Measurements from ENCODE around the gene PP2D1.
"Not testable (repeated sequence)": the region's sequence is repeated elsewhere in the genome, so short reads cannot be mapped to it uniquely, and the experiment has no call there.

Gene PP2D1

DNA sequence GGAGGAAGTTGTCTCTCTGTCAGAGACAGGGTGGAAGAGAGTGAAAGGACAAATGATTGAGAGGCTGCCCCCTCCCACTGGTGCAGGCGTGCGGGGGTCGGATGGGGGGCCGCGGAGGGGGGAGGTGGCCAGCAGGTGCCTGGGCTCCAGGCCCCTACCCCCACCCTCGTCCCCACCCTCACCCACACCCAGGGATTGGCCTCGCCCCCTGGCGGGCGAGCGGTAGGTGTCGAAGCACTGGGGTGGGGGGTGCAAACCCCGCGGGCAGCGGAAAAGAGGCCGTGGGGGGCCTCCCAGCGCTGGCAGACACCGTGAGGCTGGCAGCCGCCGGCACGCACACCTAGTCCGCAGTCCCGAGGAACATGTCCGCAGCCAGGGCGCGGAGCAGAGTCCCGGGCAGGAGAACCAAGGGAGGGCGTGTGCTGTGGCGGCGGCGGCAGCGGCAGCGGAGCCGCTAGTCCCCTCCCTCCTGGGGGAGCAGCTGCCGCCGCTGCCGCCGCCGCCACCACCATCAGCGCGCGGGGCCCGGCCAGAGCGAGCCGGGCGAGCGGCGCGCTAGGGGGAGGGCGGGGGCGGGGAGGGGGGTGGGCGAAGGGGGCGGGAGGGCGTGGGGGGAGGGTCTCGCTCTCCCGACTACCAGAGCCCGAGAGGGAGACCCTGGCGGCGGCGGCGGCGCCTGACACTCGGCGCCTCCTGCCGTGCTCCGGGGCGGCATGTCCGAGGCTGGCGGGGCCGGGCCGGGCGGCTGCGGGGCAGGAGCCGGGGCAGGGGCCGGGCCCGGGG is 27.9 kb upstream of the PP2D1 start, which contains the start of gene KAT2B:
Gene KAT2B (plus strand): TSS at position 682 of the 783 bp plus-strand sequence. CDS start 32 bp downstream, at position 714.
- DNase-seq: peak; percentile 2

GRCh38 chr3:20039466-20039764 is 27.4 kb upstream of the PP2D1 start:
- no peak for DNase-seq

- DNase-seq: no peak
These were observed 26.8 kb upstream of the PP2D1 start for GRCh38 chr3:20038699-20039465.

DNA sequence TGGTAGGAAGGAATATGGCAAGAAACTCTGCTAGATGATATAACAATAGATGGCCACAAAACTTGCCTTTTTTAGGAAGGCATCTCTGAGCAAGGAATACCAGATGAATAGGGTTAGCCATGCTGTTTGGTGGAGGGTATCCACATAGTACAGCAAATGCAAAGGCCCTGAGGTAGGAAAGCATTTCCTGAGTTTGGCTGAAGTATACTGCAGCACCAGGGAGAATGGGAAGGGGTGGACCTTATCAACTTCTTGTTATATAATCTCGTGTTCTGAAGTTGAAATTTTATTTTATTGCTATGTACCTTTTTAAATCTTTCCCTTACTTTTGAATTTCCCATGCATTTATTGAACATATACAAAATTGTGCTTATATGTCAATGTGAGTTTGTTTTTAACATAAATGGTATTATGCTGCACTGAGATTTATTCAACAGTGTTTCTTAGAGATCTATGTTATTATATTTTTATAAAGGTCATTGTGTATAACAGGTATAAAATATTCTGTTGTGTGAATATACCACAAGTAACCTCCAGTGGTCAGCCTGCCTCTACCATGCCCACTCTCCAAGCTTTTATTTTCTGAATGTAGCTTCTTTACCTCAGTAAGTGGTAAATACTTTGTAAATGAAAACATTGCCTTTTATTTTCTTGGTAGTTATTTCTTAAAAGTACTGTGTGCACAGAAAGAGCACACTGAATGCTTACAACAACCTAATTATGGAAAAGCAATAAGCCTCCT is 25.4 kb upstream of the PP2D1 start:
- no peak for DNase-seq

DNA sequence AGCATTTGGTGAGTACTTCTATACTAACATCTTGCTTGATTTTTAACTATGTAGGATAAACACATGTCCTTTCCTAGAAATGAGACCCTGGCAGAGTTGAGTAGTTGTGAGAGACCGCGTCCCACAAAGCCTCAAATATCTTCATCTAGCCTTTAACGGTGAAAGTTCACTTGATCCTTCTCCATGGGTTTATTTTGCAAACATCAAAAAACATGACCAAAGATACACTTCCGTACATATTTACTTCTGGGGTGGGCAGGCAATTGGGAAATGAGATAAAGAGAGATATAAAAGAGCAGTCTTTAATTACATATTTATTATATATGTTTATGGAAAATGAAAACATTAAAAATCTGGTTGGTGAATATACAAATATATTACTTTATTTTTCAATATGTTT is 23.0 kb upstream of the PP2D1 start:
- no peak for DNase-seq

- not testable (repeated sequence) for DNase-seq
These were observed 19.9 kb upstream of the PP2D1 start for GRCh38 chr3:20031939-20032338.

DNA sequence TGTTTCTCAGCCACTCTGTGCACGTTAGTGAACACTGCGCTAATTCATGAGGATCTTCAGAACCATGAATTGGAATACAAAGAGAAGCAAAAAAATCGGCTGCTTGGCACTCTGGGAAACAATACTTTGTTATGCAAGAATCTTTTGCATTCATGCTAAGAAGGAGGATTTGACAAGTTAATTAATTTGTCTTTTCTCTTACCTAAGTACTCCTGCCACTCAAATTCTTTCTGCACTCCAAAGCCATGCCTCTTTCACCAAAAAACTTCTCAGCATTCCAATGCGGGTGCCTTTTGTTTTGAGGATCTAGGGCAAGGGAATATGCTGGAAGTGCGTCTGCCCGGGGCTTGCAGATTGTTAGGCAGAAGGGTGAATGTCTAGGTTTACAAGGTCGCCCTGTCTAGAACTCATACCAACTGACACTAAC is 16.9 kb upstream of the PP2D1 start:
- no peak for DNase-seq

DNA sequence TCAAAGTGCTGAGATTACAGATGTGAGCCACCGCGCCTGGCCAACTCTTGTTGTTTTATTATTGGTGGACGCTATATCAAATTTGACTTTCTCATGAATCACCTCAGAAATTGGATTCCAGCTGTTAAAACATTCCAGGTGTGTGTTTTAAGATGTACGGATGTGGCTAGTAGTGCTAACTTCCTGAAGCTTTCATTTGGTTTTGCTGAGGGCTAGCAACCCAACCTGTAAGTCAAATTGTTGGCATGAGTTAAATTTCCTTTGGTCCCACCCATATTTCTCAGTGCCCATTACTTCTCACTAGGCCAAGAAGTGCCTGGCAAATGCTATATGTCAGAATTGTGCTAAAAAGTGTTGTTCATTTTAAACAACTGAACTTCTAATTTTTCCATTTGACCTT is 15.1 kb upstream of the PP2D1 start:
- no peak for DNase-seq

GRCh38 chr3:20023623-20024405 is 11.8 kb upstream of the PP2D1 start:
- DNase-seq: no peak

- no peak for DNase-seq
These were observed 11.0 kb upstream of the PP2D1 start for GRCh38 chr3:20022954-20023622.

- not testable (repeated sequence) for DNase-seq
These were observed 4.0 kb upstream of the PP2D1 start for GRCh38 chr3:20016076-20016475.

GRCh38 chr3:20015525-20015924 is 3.5 kb upstream of the PP2D1 start:
- DNase-seq: no peak

- no peak for DNase-seq
These were observed 1.3 kb upstream of the PP2D1 start for GRCh38 chr3:20013396-20013795.

GRCh38 chr3:20008646-20009045 is 3.4 kb downstream of the PP2D1 start:
- no peak for DNase-seq

DNA sequence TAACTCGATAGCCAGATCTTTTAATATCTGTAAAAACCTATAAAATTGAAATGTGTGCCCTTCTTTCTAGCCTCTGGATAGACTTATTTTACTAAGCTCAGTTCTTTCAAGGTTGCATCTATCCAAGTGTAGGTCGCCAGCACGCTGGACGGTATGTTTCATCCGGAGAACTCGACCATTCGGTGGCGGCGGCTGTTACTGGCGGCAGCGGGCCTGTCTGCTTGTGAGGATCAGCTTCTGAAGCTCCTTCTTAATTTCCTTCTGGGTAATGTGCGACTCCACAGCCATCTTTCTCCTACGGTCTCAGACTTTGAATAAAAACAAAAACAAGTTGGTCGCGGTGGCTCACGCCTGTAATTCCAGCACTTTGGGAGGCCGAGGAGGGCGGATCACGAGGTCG is 4.1 kb downstream of the PP2D1 start:
- no peak for DNase-seq

DNA sequence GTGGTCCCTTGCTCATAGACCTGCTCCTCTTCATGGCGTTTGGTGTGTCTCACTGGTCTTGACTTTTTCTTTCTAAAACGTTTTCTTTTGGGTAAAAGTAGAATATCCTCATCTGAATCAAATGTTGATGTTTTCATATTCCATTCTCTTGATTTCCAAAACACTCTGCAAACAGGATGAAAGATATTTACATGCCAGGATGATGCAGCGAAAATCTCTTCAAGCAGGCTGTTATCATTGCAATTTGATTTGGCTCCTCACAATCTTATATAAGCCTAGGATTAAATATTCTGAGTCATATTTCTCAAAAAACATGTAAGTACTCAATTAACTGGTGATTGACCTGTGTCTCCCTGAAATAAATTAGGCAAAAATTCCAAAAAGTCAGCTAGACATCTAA is 10.1 kb downstream of the PP2D1 start:
- DNase-seq: no peak

- no peak for DNase-seq
These were observed 14.6 kb downstream of the PP2D1 start for GRCh38 chr3:19997502-19997901.

DNA sequence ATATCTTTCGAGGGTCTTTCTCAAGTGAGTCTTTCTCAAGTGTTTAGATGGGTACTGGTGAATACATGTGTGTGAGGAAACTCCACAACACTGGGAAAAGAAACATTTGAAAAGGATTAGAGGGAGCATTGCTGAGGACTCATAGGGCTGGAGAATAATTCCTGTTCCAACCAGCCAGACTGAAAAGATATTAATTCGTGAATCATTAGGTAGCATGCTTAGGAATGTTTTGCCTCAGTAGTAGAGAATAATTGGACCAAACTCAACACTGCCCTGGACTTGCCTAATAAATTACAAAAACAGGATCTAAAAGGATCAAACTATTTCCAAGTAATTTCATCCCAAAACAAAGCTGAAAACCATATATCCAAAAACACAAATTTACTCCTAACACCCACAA is 17.3 kb downstream of the PP2D1 start:
- no peak for DNase-seq

DNA sequence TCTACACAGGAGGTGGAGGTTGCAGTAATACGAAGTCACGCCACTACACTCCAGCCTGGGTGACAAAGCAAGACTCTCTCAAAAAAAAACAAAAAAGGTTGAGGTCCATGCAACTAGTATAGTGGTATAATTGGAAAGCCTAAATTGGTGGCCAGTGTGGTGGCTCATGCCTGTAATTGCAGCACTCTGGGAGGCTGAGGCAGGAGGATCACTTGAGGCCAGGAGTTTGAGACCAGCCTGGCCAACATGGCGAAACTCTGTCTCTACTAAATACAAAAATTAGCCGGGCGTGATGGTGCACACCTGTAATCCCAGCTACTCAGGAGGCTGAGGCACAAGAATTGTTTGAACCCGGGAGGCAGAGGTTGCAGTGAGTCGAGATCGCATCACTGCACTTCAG is 23.2 kb downstream of the PP2D1 start:
- not testable (repeated sequence) for DNase-seq

- no peak for DNase-seq
These were observed 40.0 kb downstream of the PP2D1 start for GRCh38 chr3:19972054-19972453.

GRCh38 chr3:19970327-19970726 is 41.7 kb downstream of the PP2D1 start:
- DNase-seq: no peak

DNA sequence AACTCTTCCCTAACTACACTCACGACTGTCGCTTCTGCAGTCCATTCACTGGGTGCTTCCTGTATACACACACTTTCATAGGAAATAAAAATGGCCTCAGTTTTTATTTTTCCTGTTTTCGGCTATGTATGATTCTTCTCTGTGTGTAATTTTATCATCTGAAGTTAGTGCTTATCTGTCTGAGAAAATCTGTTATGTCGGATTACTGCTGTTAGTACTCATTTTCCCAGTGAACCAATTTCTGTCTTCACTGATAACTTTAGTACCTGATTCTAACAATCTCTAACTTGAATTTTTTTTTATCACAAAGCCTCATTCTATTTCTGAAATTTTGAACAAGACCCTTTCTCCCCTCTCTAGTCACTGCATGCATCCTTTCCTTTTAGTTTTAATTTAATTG is 44.3 kb downstream of the PP2D1 start:
- no peak for DNase-seq

All from NCI-H748 treated with DMSO at 0.1 percent for 48 hours (cell line).